Small intestine (tissue), 7 donors: Measurements from ENCODE around the gene FOXO4. TPM values are rescaled to one million over a fixed set of nuclear protein-coding genes. Genes with fewer than 3 reads are reported as not detected.
A peak's percentile ranks its signal among the peaks of the same experiment; 100 is the strongest.

Source experiments
- DNase-seq, 2 donors: peaks; one replicate each; pipeline versions ENCODE4 v3.0.0 to v3.0.0-alpha.2; 2013
- FAIRE-seq: peaks from 2 replicates; lab custom pipeline; 2012; peaks lifted over from hg19 to GRCh38; lab: Jason Lieb, UNC
- H3K27ac ChIP-seq, 3 donors: one replicate each; pipeline ENCODE4 v1.5.1; 2013; ENCODE audit warnings: low read length in 2 of 3, mild to moderate bottlenecking in 2 of 3, control low read depth in 1 of 3, inconsistent platforms in 1 of 3, low read depth in 1 of 3, moderate library complexity in 1 of 3
- H3K27me3 ChIP-seq, 3 donors: one replicate each; pipeline ENCODE4 v1.6.1; 2013; ENCODE audit warnings: low read length in 3 of 3, inconsistent platforms in 1 of 3; ENCODE audit not compliant: control insufficient read depth in 3 of 3, insufficient read depth in 3 of 3
- H3K36me3 ChIP-seq, 3 donors: one replicate each; pipeline ENCODE4 v1.6.1; 2013; ENCODE audit warnings: low read length in 3 of 3, inconsistent platforms in 1 of 3, low read depth in 1 of 3, mild to moderate bottlenecking in 1 of 3, moderate library complexity in 1 of 3; ENCODE audit not compliant: control insufficient read depth in 3 of 3, insufficient read depth in 2 of 3
- H3K4me1 ChIP-seq, 3 donors: one replicate each; pipeline ENCODE4 v1.6.1; 2013; ENCODE audit warnings: low read length in 2 of 3, inconsistent platforms in 1 of 3, low read depth in 1 of 3, mild to moderate bottlenecking in 1 of 3, moderate library complexity in 1 of 3; ENCODE audit not compliant: control insufficient read depth in 3 of 3, insufficient read depth in 2 of 3
- H3K4me3 ChIP-seq, 3 donors: one replicate each; pipeline ENCODE4 v1.5.1; 2013; ENCODE audit warnings: low read length in 3 of 3, control low read depth in 1 of 3, inconsistent platforms in 1 of 3, low read depth in 1 of 3, mild to moderate bottlenecking in 1 of 3, moderate library complexity in 1 of 3
- H3K9me3 ChIP-seq, 2 donors: one replicate each; pipeline ENCODE4 v1.6.1; 2013; ENCODE audit warnings: low read depth in 1 of 2, low read length in 1 of 2; ENCODE audit not compliant: control insufficient read depth in 2 of 2, insufficient read depth in 1 of 2
- WGBS, 3 donors: extraction: QIAGEN DNeasy Blood & Tissue Kit; methylation state at CpG; one replicate each; pipeline ENCODE4 v1.1.7; 2013; 5-methylcytosine and 5-hydroxymethylcytosine counted together
- polyA plus RNA-seq, 4 donors: library from polyadenylated mRNA; stranded (reverse) in 3 of 4; unstranded in 1 of 4; fragments of 200-250 nt in 3 of 4; fragments of 120-200 nt in 1 of 4; gene quantifications; one replicate each; pipeline versions ENCODE4 v1.2.1 to v1.2.3, GENCODE V29; 2013
- donor health status: healthy with polysubstance abuse.
- donor health status: control.
- donor health status: control.
- donor health status: Bipolar disorder and iron deficiency.
- donor health status: healthy.

Gene FOXO4
- polyA plus RNA-seq, 4 donors = 11.5 to 20.5 (median 14.9) TPM

DNA sequence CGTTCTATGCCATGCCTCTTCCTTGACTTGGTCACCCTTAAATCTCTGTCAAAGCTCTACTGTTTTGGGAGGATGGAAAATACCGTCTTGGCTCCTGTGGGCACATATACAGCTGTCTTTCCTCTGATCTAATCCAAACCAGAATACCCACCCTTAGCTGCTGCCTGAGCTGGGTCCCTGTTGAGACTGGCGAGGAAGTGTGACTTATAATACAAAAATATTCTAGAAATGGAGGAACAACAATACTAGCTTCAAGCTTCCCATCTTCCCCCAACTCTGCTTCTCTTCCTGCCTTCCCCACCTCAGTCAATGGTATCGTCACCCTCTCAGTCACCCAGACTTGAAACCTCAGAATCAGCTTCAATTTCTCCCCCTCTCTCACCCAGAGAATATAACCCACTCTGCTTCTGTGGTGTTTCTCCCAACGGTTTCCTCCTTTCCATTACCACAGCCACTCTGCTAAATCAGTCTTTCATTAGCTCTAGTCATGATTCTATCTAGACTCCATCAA, 16.3 kb downstream of the FOXO4 start:
- H3K27ac ChIP-seq = peak overlapping the region; percentile 64 to 94 (median 93)
- H3K9me3 ChIP-seq = no peaks in the 10 kb centered on the region
- H3K27me3 ChIP-seq = no peaks in the 10 kb centered on the region
- FAIRE-seq (no peak), DNase-seq (no peak)
- WGBS, 3 donors = 41 to 45% (median 43%) methylated on average over 5 of the region's 5 CpGs
- peaks cover 0 to 14% (median 0%) of the 10 kb centered on the region in 3 donors for H3K36me3 ChIP-seq
- peaks cover 0 to 18% (median 0%) of the 10 kb centered on the region in 3 donors for H3K4me1 ChIP-seq
- H3K4me3 ChIP-seq = peak overlapping the region in 2 of 3 donors; percentile 18 to 31

DNA sequence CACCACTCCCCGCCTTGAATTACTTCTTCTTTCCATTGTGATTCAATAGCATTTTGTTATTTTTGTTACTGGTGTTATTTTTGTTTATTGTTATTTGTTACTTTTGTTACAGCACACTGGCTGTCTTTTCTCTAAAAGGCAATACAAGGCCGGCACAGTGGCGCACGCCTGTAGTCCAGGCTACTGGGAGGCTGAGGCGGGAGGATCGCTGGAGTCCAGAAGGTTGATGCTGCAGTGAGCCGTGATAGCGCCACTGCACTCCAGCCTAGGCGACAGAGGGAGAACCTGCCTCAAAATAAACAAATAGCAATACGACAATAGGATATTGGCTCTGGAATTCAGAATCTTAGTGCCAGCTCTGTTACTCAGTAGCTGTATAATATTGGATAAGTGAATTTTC, 21.7 kb downstream of the FOXO4 start:
- peaks cover 0 to 23% (median 0%) of the 10 kb centered on the region in 3 donors for H3K36me3 ChIP-seq
- no peaks in the 10 kb centered on the region for H3K27me3 ChIP-seq
- H3K9me3 ChIP-seq = no peaks in the 10 kb centered on the region
- H3K4me1 ChIP-seq = peaks cover 0 to 5% (median 0%) of the 10 kb centered on the region in 3 donors
- WGBS, 3 donors = 74 to 86% (median 83%) methylated on average over 10 of the region's 10 CpGs
- FAIRE-seq (no peak), DNase-seq (no peak)
- H3K4me3 ChIP-seq = peak overlapping the region in 1 of 3 donors; percentile 77
- no peak overlapping the region for H3K27ac ChIP-seq

DNA sequence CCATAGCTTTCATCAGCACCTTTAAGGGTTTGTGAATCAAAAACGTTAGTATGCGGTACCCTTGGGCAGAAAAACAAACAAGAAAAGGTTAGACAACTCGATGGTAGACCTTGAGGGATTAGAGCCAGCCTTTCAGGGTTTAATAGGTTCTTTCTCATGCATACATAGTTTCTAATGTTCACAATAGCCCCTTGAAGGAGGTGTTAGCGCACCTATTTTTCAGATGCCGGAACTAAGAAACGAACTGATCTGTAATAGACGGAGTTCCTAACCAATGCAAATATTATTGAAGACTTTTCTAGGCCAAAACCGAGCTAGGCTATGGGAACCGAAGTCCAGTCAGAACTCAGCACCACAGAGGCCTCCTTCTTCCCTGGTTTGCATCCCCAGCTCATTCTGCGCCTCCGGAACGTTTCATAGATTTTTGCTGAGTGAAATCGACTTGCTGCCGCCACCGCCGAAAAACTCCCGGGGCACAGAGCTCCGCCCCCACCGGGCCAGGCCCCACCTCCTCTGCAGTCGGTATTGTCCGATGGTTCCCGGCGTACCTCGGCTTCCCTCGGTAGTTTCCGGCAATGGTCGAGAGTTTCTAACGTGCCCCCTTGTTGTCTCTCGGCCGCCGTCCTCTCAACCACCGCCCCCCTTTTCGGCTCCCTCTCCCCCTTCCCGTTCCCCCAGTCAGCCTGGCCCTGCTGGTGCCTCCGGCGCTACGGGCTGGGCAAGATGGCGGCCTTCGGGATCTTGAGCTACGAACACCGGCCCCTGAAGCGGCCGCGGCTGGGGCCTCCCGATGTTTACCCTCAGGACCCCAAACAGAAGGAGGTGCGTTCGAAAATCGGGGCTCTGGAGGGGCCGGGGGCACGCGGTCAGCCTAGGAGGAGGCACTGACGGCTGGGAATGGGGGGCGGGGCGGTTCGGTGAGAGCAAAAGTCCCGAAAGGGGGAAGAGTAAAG, 22.7 kb downstream of the FOXO4 start, which contains the start of gene MED12:
Gene MED12 (plus strand): TSS at position 565 of the 953 bp plus-strand sequence. CDS start 159 bp downstream, at position 724.
- H3K36me3 ChIP-seq = peaks cover 0 to 29% (median 4%) of the 10 kb centered on the region in 3 donors
- H3K4me3 ChIP-seq = peak within 1 kb of the TSS; percentile 60 to 77 (median 65)
- no peak for FAIRE-seq
- H3K9me3 ChIP-seq = no peaks in the 10 kb centered on the region
- DNase-seq = peak; percentile 68 to 88
- 1 to 29% (median 20%) methylated on average over 47 to 56 of the region's 56 CpGs for WGBS, 3 donors
- H3K4me1 ChIP-seq = peaks cover 0 to 4% (median 0%) of the 10 kb centered on the region in 3 donors
- H3K27me3 ChIP-seq = no peaks in the 10 kb centered on the region
- H3K27ac ChIP-seq = peak within 1 kb of the TSS; percentile 34 to 82 (median 64)

DNA sequence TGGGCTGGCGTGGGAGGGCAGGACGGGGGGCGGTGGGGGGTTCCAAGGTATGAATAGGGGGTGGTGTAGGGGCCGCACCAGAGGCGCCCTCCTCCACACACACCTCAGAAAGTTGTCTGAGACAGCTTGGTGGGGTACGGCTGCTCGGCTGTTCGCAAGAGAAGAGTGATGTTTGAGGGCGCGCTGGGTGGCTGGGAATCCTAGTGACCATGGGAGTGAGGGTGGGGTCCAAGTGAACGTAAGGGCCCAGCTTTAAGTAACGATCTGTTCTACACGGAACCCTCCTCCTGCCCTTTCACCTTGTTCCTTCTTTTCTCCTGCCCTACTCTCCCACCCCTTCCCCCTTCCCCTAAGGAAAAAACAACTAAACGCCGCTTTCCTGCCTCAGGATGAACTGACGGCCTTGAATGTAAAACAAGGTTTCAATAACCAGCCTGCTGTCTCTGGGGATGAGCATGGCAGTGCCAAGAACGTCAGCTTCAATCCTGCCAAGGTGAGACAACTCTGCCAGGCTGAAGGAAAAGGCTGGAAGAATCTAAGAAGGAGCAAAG, 23.4 kb downstream of the FOXO4 start:
- 2 to 45% (median 13%) methylated on average over 9 to 17 of the region's 17 CpGs for WGBS, 3 donors
- H3K27ac ChIP-seq = peak overlapping the region in 2 of 3 donors; percentile 31 to 64
- peak overlapping the region; percentile 60 to 77 (median 65) for H3K4me3 ChIP-seq
- H3K4me1 ChIP-seq = peaks cover 0 to 4% (median 0%) of the 10 kb centered on the region in 3 donors
- DNase-seq (peak in 1 of 2 donors; percentile 39), FAIRE-seq (no peak)
- no peaks in the 10 kb centered on the region for H3K27me3 ChIP-seq
- H3K36me3 ChIP-seq = peaks cover 0 to 33% (median 6%) of the 10 kb centered on the region in 3 donors
- H3K9me3 ChIP-seq = no peaks in the 10 kb centered on the region

DNA sequence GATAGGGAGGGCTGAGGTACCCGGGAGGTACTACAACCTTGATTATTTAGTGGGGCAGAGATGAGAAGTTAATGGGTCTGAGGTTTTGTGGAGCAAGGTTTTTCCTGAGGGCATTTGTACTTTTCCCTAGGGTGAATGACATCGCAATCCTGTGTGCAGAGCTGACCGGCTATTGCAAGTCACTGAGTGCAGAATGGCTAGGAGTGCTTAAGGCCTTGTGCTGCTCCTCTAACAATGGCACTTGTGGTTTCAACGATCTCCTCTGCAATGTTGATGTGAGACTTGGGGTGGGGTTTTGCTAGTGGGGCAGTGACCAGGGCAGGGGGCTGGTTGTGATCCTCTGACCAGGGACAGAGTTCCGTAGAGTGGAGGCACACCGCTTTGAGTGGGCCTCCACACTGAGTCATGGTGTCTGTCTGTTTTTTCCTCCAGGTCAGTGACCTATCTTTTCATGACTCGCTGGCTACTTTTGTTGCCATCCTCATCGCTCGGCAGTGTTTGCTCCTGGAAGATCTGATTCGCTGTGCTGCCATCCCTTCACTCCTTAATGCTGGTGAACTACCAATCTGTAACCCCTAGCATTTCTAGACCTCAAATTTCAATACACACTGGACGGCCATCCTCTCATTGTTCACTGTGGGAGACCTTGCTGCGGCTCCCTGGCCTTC, 32.6 kb downstream of the FOXO4 start:
- no peak overlapping the region for H3K4me3 ChIP-seq
- no peaks in the 10 kb centered on the region for H3K9me3 ChIP-seq
- no peak overlapping the region for H3K27ac ChIP-seq
- WGBS, 3 donors = 82 to 93% (median 85%) methylated on average over 12 of the region's 12 CpGs
- no peak for DNase-seq
- H3K36me3 ChIP-seq = peaks cover 3 to 77% (median 12%) of the 10 kb centered on the region in 3 donors
- no peaks in the 10 kb centered on the region for H3K27me3 ChIP-seq
- no peaks in the 10 kb centered on the region for H3K4me1 ChIP-seq
- FAIRE-seq = no peak

DNA sequence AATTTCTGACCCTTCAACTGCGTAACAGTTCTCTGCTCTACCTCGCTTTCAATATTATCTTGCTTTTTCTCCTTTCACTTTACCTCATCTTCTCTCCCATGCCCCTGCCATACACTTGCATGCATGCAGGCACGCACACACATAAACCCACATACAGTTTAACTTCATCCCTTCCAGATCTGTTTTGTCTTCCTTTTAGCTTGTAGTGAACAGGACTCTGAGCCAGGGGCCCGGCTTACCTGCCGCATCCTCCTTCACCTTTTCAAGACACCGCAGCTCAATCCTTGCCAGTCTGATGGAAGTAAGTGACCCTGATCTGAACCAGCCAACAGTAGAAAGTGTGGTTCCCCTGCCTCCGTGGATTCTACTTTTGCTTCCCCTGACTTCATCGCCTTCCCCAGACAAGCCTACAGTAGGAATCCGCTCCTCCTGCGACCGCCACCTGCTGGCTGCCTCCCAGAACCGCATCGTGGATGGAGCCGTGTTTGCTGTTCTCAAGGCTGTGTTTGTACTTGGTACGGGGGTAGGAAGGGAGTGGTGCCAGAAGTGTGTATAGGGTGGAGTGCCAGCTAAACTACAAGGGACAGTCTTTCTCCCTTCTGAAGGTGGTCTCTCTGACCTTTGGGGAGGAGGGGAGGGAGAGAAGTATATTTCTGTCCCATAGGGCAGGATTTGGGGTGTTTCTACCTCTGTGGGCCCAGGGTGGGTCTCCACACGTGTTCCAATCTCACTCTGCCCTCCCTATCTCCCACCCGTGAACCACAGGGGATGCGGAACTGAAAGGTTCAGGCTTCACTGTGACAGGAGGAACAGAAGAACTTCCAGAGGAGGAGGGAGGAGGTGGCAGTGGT, 33.5 kb downstream of the FOXO4 start:
- Histone ChIP-seq H3K4me1 (no peaks in the 10 kb centered on the region), H3K36me3 (peaks cover 3 to 75% (median 9%) of the 10 kb centered on the region in 3 donors), H3K27ac (no peak overlapping the region), H3K4me3 (no peak overlapping the region), H3K9me3 (no peaks in the 10 kb centered on the region), H3K27me3 (no peaks in the 10 kb centered on the region)
- DNase-seq (peak; percentile 63 to 75), FAIRE-seq (peak; percentile 15)
- 31 to 36% (median 36%) methylated on average over 17 to 18 of the region's 18 CpGs for WGBS, 3 donors

DNA sequence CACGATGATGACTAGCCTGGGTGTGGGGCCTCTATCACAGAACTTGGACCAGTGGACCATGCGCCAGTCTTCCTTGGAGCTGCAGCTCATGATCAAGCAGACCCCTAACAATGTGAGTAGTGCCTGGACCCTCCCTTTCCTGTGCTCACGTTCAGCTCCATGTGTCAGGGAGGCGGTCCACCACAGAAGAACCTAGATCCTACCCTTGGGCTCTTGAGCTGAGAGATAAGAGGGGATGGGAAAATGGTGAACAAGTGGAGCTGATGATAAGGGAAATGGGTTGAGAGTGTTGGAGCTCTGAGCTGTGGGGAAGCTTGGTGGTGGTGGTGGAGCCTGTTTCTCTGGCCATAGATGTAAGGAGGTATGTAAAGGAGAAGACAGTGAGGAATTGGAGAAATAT, 35.9 kb downstream of the FOXO4 start:
- Histone ChIP-seq H3K4me1 (no peaks in the 10 kb centered on the region), H3K27me3 (no peaks in the 10 kb centered on the region), H3K9me3 (no peaks in the 10 kb centered on the region), H3K27ac (no peak overlapping the region), H3K4me3 (no peak overlapping the region), H3K36me3 (peaks cover 3 to 74% (median 6%) of the 10 kb centered on the region in 3 donors)
- FAIRE-seq = no peak
- 82 to 88% (median 83%) methylated on average over 4 of the region's 4 CpGs for WGBS, 3 donors
- no peak for DNase-seq
